Stimulated activated CD8-positive, alpha-beta memory T cell treated with anti-CD3 and anti-CD28 coated beads, Interleukin-15, amount 100 ng/mL, for 24 hours (primary cell): ENCODE results near the gene SPATA12.

ENCODE experiments used
- DNase-seq: peaks from one replicate; pipeline ENCODE4 v3.0.0-alpha.2; 2020; ENCODE audit warnings: low read depth

Gene SPATA12

DNA sequence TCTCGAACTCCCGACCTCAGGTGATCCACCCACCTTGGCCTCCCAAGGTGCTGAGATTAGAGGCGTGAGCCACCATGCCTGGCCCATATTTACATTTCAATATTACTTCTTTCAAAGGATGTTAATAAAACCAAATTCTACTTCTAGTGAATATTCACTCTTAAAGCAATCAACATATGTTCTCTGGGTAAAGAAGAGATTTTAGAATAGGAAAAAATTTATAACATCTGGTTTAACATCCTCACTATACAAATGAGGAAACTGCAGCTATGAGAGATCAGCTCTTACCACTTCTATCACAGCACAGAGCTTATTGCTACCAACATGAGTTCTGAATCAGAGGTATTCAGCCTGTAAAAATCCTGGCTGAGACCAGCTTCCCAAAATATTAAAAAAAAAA is 56.0 kb downstream of the SPATA12 start:
- DNase-seq: no peak

DNA sequence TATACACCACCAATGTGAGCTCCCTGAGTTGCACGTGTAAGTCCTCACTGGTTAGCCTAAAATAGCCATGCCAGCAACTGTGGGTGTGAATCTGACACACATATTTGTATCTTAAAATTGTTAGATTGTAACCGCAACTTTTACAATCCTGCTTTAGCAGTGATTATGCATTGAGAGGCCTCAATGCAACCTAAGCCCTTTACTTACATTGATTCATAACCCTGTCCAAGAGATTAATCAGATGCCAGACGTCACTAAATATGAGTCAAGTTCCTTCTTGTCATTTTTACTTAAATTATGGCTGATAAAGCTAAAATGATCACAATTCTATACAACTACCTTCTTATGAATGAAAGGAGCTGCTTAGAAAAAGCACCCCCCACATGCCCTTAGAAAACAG is 57.8 kb downstream of the SPATA12 start:
- no peak for DNase-seq

DNA sequence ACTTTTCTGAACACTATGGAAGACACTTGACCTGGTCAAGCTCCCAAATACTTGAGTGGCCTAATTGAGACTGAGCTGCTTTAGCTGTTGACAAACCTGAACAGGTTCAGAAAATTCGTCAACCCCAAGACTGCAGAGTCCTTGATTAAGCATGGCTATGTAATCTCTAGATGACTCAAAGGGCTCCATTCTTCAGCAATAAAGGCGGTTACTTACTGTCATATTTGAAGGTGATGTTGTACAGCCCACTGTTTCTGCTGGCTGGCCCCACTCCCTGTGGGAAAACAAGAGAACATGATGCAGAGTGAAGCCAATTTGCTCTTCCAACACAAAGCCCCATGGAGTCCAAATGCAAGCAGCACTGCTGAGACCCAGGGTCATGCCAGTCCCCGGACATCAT is 59.6 kb downstream of the SPATA12 start:
- no peak for DNase-seq

DNA sequence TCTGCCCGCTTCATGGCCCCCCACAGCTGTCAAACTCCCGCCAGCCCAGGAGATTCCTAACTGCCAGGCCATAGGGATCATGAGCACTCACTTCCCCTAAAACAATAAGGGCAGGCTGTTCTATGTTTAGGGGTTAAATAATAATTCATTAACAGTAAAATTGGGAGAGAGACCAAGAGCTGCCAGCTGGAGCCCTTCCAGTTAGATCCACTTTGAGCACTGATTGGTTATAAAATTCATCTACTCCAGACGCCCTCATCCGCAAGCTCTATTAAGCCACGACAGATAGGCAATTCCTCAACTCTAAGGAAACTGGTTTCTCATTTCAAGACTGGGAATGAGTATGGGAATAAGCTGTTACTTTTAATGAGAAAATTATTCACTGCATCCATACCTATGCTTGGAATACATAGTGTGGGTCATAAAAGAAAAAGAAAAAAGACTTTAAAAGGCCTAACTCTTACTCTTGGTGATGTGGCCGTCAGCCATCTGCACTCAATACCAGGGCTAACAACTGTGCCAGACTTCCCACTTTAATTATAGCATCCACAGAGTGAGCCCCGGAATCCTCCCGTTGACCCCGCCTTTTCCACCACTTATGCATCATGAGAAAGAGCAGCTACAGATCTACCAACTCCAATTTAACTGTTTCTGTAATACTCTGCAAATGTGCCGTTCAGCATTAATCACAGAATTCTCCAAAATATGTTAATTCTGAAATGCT is 60.1 kb downstream of the SPATA12 start:
- no peak for DNase-seq
